Endothelial cell of umbilical vein (primary cell): Measurements from ENCODE around the gene RAPGEF6.

Source experiments
- EZH2 ChIP-seq: IDR thresholded peaks from 2 replicates; pipeline ENCODE4 v1.6.1; 2012; ENCODE audit warnings: borderline replicate concordance, low read depth, mild to moderate bottlenecking, moderate library complexity, low read length, inconsistent platforms; ENCODE audit not compliant: severe bottlenecking
- MAX ChIP-seq: IDR thresholded peaks from 2 replicates; pipeline ENCODE4 v1.6.1; 2011; ENCODE audit not compliant: insufficient read depth, insufficient read length
- MYC ChIP-seq: IDR thresholded peaks from one replicate; pipeline ENCODE4 v1.6.1; 2011; ENCODE audit warnings: mild to moderate bottlenecking, low read depth, low read length
- POLR2A ChIP-seq: IDR thresholded peaks from 2 replicates; pipeline ENCODE4 v1.6.1; 2012; ENCODE audit warnings: low read depth, mild to moderate bottlenecking, control low read depth, low read length
- TF ChIP-seq, protein P1 (sequence below), 2 donors: IDR thresholded peaks; 1 replicate in 1 of 2; 2 replicates in 1 of 2; pipeline ENCODE4 v1.5.1; 2011; ENCODE audit warnings: low read length in 2 of 2, mild to moderate bottlenecking in 2 of 2, moderate library complexity in 2 of 2, control low read depth in 1 of 2, inconsistent platforms in 1 of 2, low read depth in 1 of 2; ENCODE audit not compliant: insufficient read depth in 1 of 2; ENCODE audit errors: extremely low read depth in 1 of 2

DNA sequence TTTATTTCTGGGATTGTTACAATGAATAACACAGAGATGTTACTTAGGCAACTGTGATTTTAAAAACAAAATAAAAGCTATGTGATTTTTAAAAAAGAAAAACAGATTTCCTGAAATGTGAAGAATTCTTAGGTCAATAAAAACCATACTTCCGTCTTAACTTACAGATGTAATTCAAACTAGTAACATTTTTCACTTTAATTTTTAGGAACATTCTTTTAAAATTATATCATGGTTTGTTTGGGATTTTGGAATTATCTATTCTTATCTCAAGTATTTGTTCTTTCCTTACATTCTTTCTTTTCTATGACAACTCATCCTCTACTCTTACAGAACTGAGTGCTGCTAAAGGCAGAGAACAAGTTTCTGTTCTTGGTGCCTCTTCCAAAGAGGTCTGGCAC is 159.5 kb downstream of the RAPGEF6 start:
- no peak for TF ChIP-seq EZH2
- TF ChIP-seq, protein P1, sequence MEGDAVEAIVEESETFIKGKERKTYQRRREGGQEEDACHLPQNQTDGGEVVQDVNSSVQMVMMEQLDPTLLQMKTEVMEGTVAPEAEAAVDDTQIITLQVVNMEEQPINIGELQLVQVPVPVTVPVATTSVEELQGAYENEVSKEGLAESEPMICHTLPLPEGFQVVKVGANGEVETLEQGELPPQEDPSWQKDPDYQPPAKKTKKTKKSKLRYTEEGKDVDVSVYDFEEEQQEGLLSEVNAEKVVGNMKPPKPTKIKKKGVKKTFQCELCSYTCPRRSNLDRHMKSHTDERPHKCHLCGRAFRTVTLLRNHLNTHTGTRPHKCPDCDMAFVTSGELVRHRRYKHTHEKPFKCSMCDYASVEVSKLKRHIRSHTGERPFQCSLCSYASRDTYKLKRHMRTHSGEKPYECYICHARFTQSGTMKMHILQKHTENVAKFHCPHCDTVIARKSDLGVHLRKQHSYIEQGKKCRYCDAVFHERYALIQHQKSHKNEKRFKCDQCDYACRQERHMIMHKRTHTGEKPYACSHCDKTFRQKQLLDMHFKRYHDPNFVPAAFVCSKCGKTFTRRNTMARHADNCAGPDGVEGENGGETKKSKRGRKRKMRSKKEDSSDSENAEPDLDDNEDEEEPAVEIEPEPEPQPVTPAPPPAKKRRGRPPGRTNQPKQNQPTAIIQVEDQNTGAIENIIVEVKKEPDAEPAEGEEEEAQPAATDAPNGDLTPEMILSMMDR (IDR thresholded peaks at IDR 0.05; ENCODE audit: extremely low read depth in 1 of 2, insufficient read depth in 1 of 2, low read depth in 1 of 2, low read length in 2 of 2), result no peak
- no peak for TF ChIP-seq POLR2A
- no peak for TF ChIP-seq MAX
- TF ChIP-seq MYC, result no peak
